Panc1 (cell line): ENCODE measurements around the gene CUTA. TPM values are rescaled to one million over a fixed set of nuclear protein-coding genes. Genes with fewer than 3 reads are reported as not detected.
A peak's percentile ranks its signal among the peaks of the same experiment; 100 is the strongest.

Experiments used
- ATAC-seq: fragments of 200-7000 bp; cut with Tn5 transposase; 2 replicates; pipeline ENCODE4 v1.9.1; 2020; ENCODE audit warnings: mild to moderate bottlenecking, moderate library complexity
- BruUV-seq: library from RNA; stranded (reverse); fragments of 400-500 nt; replicated peaks from 2 replicates; lab custom pipeline; 2021; lab: Mats Ljungman, UMichigan
- CTCF ChIA-PET: fragments of 300-600 bp; sonication (Branson Sonifier 250); formaldehyde crosslinking; loops from one replicate; lab custom pipeline; 2022; ENCODE audit warnings: antibody characterized with exemption; lab: Charles Lee
- POLR2A ChIA-PET: fragments of 300-600 bp; sonication (Branson Sonifier 250); formaldehyde crosslinking; loops from one replicate; lab custom pipeline; 2022; ENCODE audit warnings: antibody characterized with exemption; lab: Charles Lee
- DNase-seq: peaks from one replicate; pipeline ENCODE4 v3.0.0-alpha.2; 2010; ENCODE audit warnings: low read depth, low spot score
- H3K27ac ChIP-seq: 2 replicates; pipeline ENCODE4 v1.5.1; 2011; ENCODE audit warnings: mild to moderate bottlenecking, low read length, inconsistent platforms
- H3K27me3 ChIP-seq: fragments of 200-500 bp; sonication (Bioruptor generic); 2 replicates; pipeline ENCODE4 v1.6.0; 2014; ENCODE audit warnings: low read length, inconsistent platforms; ENCODE audit not compliant: control insufficient read depth, insufficient read depth
- H3K36me3 ChIP-seq: fragments of 200-500 bp; sonication (Bioruptor generic); 2 replicates; pipeline ENCODE4 v1.5.1; 2014; ENCODE audit warnings: inconsistent platforms, mild to moderate bottlenecking, low read length, moderate library complexity; ENCODE audit not compliant: control insufficient read depth, insufficient read depth
- H3K4me1 ChIP-seq: 2 replicates; pipeline ENCODE4 v1.5.1; 2011; ENCODE audit warnings: inconsistent platforms, mild to moderate bottlenecking, low read length, moderate library complexity; ENCODE audit not compliant: control insufficient read depth, insufficient read depth
- H3K4me3 ChIP-seq, 2 experiments: 2 replicates each; pipeline ENCODE4 v1.5.1; 2011 to 2012; ENCODE audit warnings: low read depth in 2 of 2, low read length in 2 of 2, mild to moderate bottlenecking in 2 of 2, inconsistent platforms in 1 of 2, moderate library complexity in 1 of 2
- H3K9me3 ChIP-seq: fragments of 200-500 bp; sonication (Bioruptor generic); 2 replicates; pipeline ENCODE4 v1.5.1; 2014; ENCODE audit warnings: low read depth, mild to moderate bottlenecking, inconsistent platforms, low read length, moderate library complexity; ENCODE audit not compliant: control insufficient read depth, insufficient read depth
- CTCF ChIP-seq: fragments of 450-650 bp; IDR thresholded peaks from 2 replicates; pipeline ENCODE4 v1.5.1; 2017; ENCODE audit warnings: mild to moderate bottlenecking
- POLR2AphosphoS5 ChIP-seq: IDR thresholded peaks from 2 replicates; pipeline ENCODE4 v1.6.1; 2012; ENCODE audit warnings: mild to moderate bottlenecking, low read depth, low read length, moderate library complexity
- REST ChIP-seq, 2 experiments: IDR thresholded peaks; 2 replicates each; pipeline ENCODE4 v1.6.1; 2011 to 2012; ENCODE audit warnings: low read depth in 2 of 2, control low read depth in 1 of 2, low read length in 1 of 2, mild to moderate bottlenecking in 1 of 2, moderate library complexity in 1 of 2; ENCODE audit not compliant: insufficient read depth in 1 of 2
- SIN3A ChIP-seq: IDR thresholded peaks from 2 replicates; pipeline ENCODE4 v1.6.1; 2012; ENCODE audit warnings: low read depth, mild to moderate bottlenecking, low read length, moderate library complexity, borderline replicate concordance; ENCODE audit not compliant: insufficient read depth
- TCF7L2 ChIP-seq: IDR thresholded peaks from 2 replicates; pipeline ENCODE4 v1.6.1; 2011; ENCODE audit warnings: mild to moderate bottlenecking, low read depth, low read length, inconsistent platforms
- in situ Hi-C: cut with HindIII; loops from 2 replicates; pipeline ENCODE4 v1.10.0; 2016; ENCODE audit warnings: low sequenced_read_pairs, low pct_unique_long_range_greater_than_20kb
- intact Hi-C: fragments of 100-400 bp; cut with micrococcal nuclease; formaldehyde crosslinking; loops from one replicate; pipeline ENCODE4 v1.10.0; 2022; ENCODE audit not compliant: unreplicated experiment
- total RNA-seq: library from RNA; stranded (reverse); gene quantifications from one replicate; pipeline ENCODE4 v1.2.1, GENCODE V29; 2021; ENCODE audit not compliant: unreplicated experiment

Gene CUTA
- total RNA-seq, 1 experiment from 2014 or later: 338 TPM

DNA sequence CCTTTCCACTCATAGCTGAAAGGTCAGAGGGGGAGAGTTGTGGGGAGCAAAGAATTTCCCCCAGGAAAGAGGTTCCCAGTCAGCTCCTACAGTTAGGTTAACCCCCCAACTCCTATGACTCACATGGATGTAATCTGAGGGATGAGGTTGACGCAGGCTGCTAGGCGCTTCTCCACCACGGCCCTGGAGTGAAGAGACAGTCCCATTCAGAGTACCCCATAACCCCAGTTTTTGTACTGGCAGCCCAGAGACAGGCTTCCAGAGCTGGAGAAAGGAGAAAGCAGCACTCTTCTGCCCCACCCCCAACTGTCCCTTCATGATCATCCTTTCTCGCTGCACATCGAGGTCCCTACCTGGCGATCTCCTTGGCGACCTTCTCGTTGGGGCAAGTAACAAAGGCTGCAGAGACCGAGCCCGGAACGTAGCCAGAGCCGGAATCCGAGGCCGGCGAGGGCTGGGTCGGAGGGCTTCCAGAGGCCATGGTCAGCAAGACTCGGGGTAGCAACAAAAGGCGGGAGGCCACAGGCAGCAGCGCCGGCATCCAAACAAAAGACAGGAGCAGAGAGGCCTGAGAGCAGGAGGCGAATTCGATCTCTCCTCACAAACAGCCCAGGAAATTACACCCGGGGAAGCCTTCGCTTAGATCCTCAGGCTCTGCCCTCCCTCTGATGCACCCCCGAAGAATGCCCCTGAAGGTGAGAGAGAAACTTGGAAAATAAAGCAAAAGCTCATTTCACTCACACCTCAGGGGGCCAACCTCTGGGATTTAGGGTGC lies 592 bp downstream of the CUTA start:
- peak overlapping the region; percentile 99 for H3K27ac ChIP-seq
- intact Hi-C loops: no loop called here
- BruUV-seq: TSS peak; percentile 97
- DNase-seq (no peak), ATAC-seq (peak; percentile 3)
- ChIA-PET POLR2A (interaction anchor here (0.5 kb wide), 1 partner anchor 110 kb away, joined by 6 read pairs; no protein-coding TSS in a partner anchor), CTCF (no interaction called here)
- in situ Hi-C loops: no loop called here
- H3K4me1 ChIP-seq: peaks cover 46% of the 10 kb centered on the region
- H3K36me3 ChIP-seq: peaks cover 2% of the 10 kb centered on the region
- TF ChIP-seq POLR2AphosphoS5 (no peak), TCF7L2 (no peak), CTCF (no peak), SIN3A (no peak), REST (IDR thresholded peaks at IDR 0.05; ENCODE audit: insufficient read depth in 1 of 2, low read depth in 2 of 2, low read length in 1 of 2) (no peak)
- no peaks in the 10 kb centered on the region for H3K27me3 ChIP-seq
- H3K9me3 ChIP-seq: no peaks in the 10 kb centered on the region
- H3K4me3 ChIP-seq: peak overlapping the region; percentile 86

- peak overlapping the region; percentile 86 for H3K4me3 ChIP-seq
- H3K4me1 ChIP-seq: peaks cover 48% of the 10 kb centered on the region
- CTCF ChIA-PET: no interaction called here
- no TSS peak for BruUV-seq
- intact Hi-C loops: no loop called here
- H3K36me3 ChIP-seq: peaks cover 2% of the 10 kb centered on the region
- DNase-seq: no peak
- no peak for TF ChIP-seq SIN3A
- no peak for TF ChIP-seq TCF7L2
- no peak for TF ChIP-seq REST (IDR thresholded peaks at IDR 0.05; ENCODE audit: insufficient read depth in 1 of 2, low read depth in 2 of 2, low read length in 1 of 2)
- no peak for TF ChIP-seq CTCF
- no peak; the same call in 1 of the 2 replicates for TF ChIP-seq POLR2AphosphoS5
- H3K27me3 ChIP-seq: no peaks in the 10 kb centered on the region
- no peak for ATAC-seq
- POLR2A ChIA-PET: no interaction called here
- in situ Hi-C loops: no loop called here
- peak overlapping the region; percentile 99 for H3K27ac ChIP-seq
- no peaks in the 10 kb centered on the region for H3K9me3 ChIP-seq
Measured at GRCh38 chr6:33416386-33417127, 1.4 kb downstream of the CUTA start.
